Measurements from ENCODE around the gene DHRS3. TPM values are rescaled to one million over a fixed set of nuclear protein-coding genes. Genes with fewer than 3 reads are reported as not detected.

The DHRS3 gene
- total and polyA plus RNA-seq, 2 of the 13 experiments (the other 11 are each of a cell fraction or from before 2014, with no cell fraction given): 48.5 to 90.5 TPM

DNA sequence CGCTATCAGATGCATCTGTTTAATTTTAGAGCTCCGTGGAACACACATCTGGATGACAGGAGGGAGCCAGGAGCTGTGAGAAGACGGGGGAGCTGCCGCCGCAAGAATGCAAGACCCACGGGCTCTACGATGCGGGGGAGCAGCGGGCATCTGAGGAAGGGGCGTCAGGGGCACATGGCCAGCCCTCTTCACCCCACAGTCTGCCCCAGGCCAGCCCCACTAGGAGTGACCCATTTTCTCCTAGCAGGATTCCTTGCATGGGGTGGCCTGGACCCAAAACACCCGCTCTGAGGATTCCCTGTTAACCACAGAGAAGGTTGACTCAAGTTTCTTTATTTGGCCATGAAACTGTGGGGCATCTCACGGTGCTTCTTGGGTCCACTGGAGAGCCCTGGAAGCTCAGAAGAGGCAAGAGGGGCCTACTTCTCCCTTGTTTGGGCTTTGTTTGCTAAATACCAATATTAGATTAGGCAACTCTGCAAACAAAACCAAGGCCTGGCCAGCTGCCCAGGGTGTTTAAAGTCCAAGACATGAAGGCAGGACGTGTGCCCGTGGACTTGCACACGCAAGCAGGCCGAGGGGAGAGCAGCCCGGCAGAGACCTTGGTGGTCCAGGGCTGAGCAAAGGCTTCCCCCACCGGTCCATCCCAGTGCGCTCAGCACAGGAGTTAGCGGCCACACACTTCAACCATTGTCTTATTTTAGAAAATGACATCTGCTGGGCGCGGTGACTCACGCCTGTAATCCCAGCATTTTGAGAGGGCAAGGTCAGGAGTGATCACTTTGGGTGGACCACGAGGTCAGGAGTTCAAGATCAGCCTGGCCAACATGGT is 89.8 kb downstream of the DHRS3 start (continued):
- TF ChIP-seq, protein P1, sequence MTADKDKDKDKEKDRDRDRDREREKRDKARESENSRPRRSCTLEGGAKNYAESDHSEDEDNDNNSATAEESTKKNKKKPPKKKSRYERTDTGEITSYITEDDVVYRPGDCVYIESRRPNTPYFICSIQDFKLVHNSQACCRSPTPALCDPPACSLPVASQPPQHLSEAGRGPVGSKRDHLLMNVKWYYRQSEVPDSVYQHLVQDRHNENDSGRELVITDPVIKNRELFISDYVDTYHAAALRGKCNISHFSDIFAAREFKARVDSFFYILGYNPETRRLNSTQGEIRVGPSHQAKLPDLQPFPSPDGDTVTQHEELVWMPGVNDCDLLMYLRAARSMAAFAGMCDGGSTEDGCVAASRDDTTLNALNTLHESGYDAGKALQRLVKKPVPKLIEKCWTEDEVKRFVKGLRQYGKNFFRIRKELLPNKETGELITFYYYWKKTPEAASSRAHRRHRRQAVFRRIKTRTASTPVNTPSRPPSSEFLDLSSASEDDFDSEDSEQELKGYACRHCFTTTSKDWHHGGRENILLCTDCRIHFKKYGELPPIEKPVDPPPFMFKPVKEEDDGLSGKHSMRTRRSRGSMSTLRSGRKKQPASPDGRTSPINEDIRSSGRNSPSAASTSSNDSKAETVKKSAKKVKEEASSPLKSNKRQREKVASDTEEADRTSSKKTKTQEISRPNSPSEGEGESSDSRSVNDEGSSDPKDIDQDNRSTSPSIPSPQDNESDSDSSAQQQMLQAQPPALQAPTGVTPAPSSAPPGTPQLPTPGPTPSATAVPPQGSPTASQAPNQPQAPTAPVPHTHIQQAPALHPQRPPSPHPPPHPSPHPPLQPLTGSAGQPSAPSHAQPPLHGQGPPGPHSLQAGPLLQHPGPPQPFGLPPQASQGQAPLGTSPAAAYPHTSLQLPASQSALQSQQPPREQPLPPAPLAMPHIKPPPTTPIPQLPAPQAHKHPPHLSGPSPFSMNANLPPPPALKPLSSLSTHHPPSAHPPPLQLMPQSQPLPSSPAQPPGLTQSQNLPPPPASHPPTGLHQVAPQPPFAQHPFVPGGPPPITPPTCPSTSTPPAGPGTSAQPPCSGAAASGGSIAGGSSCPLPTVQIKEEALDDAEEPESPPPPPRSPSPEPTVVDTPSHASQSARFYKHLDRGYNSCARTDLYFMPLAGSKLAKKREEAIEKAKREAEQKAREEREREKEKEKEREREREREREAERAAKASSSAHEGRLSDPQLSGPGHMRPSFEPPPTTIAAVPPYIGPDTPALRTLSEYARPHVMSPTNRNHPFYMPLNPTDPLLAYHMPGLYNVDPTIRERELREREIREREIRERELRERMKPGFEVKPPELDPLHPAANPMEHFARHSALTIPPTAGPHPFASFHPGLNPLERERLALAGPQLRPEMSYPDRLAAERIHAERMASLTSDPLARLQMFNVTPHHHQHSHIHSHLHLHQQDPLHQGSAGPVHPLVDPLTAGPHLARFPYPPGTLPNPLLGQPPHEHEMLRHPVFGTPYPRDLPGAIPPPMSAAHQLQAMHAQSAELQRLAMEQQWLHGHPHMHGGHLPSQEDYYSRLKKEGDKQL (CRISPR knock-in tag; IDR thresholded peaks at IDR 0.05; ENCODE audit: low read depth): peak; percentile 96
- TF ChIP-seq ISX (CRISPR knock-in tag; conservative IDR thresholded peaks at IDR 0.05) (no peak), SIX1 (CRISPR knock-in tag; IDR thresholded peaks at IDR 0.05; ENCODE audit: borderline replicate concordance) (peak; percentile 83; the same call in 1 of the 2 replicates), CHCHD3 (CRISPR knock-in tag; IDR thresholded peaks at IDR 0.05) (no peak), HOXA5 (CRISPR knock-in tag; IDR thresholded peaks at IDR 0.05) (peak; percentile 88), KAT2B (IDR thresholded peaks at IDR 0.05; ENCODE audit: borderline replicate concordance, low read depth, low read length) (no peak), CEBPB (IDR thresholded peaks at IDR 0.05; ENCODE audit: borderline replicate concordance, low read depth, low read length) (peak; percentile 97), ZFX (CRISPR knock-in tag; IDR thresholded peaks at IDR 0.05; ENCODE audit: low read depth) (peak; percentile 78), SPEN (CRISPR knock-in tag; IDR thresholded peaks at IDR 0.05; ENCODE audit: low read depth) (peak; percentile 90; the same call in 1 of the 2 replicates), TP53 (CRISPR knock-in tag; conservative IDR thresholded peaks at IDR 0.05) (peak; percentile 87; the same call in 1 of the 2 replicates), SRF (IDR thresholded peaks at IDR 0.05; ENCODE audit: low read depth, low read length) (peak; percentile 85), TMF1 (CRISPR knock-in tag; IDR thresholded peaks at IDR 0.05; ENCODE audit: low read depth) (0 out of 2 replicates have a peak, but pooled peaks have one; percentile 15), HOXA7 (CRISPR knock-in tag; IDR thresholded peaks at IDR 0.05) (no peak), ZNF780A (CRISPR knock-in tag; IDR thresholded peaks at IDR 0.05) (no peak), ZSCAN29 (CRISPR knock-in tag; conservative IDR thresholded peaks at IDR 0.05) (no peak; the same call in 1 of the 2 replicates), ZNF709 (CRISPR knock-in tag; IDR thresholded peaks at IDR 0.05) (no peak; the same call in 1 of the 2 replicates), CENPBD1 (CRISPR knock-in tag; IDR thresholded peaks at IDR 0.05; ENCODE audit: borderline replicate concordance, low read depth) (no peak), ZNF337 (CRISPR knock-in tag; IDR thresholded peaks at IDR 0.05; ENCODE audit: borderline replicate concordance, low read depth) (peak; percentile 66; the same call in 1 of the 2 replicates), ZMAT3 (CRISPR knock-in tag; conservative IDR thresholded peaks at IDR 0.05) (peak; percentile 82; the same call in 1 of the 2 replicates), KDM1A (CRISPR knock-in tag; IDR thresholded peaks at IDR 0.05) (peak; percentile 91), ZNF446 (CRISPR knock-in tag; IDR thresholded peaks at IDR 0.05) (no peak), NR2C2 (CRISPR knock-in tag; IDR thresholded peaks at IDR 0.05; ENCODE audit: borderline replicate concordance) (peak; percentile 84; the same call in 1 of the 2 replicates)
- TF ChIP-seq, protein P2, sequence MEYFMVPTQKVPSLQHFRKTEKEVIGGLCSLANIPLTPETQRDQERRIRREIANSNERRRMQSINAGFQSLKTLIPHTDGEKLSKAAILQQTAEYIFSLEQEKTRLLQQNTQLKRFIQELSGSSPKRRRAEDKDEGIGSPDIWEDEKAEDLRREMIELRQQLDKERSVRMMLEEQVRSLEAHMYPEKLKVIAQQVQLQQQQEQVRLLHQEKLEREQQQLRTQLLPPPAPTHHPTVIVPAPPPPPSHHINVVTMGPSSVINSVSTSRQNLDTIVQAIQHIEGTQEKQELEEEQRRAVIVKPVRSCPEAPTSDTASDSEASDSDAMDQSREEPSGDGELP (IDR thresholded peaks at IDR 0.05; ENCODE audit: borderline replicate concordance, low read depth): peak; percentile 72; the same call in 1 of the 2 replicates
